ENCODE measurements around the gene RPS27A. TPM values are rescaled to one million over a fixed set of nuclear protein-coding genes. Genes with fewer than 3 reads are reported as not detected.
A peak's percentile ranks its signal among the peaks of the same experiment; 100 is the strongest.

Gene RPS27A
- total and polyA plus RNA-seq, 9 of the 15 experiments (the other 6 are each of a cell fraction or from before 2014, with no cell fraction given): 1,383 to 3,282 (median 2,242) TPM

GRCh38 chr2:55268907-55269644 lies 36.6 kb downstream of the RPS27A start, which contains the start of gene MTIF2 (continued):
- TF ChIP-seq GABPA (tag; conservative IDR thresholded peaks at IDR 0.05; ENCODE audit: low read depth) (peak; percentile 100), LCOR (CRISPR knock-in tag; IDR thresholded peaks at IDR 0.05) (peak; percentile 93), CHAMP1 (IDR thresholded peaks at IDR 0.05) (peak; percentile 64), CEBPG (CRISPR knock-in tag; IDR thresholded peaks at IDR 0.05) (no peak), CEBPG (tag; conservative IDR thresholded peaks at IDR 0.05 in 1 of 2, IDR thresholded peaks at IDR 0.05 in 1 of 2) (no peak), ZNF766 (CRISPR knock-in tag; conservative IDR thresholded peaks at IDR 0.05) (peak; percentile 97), KAT7 (CRISPR knock-in tag; IDR thresholded peaks at IDR 0.05; ENCODE audit: borderline replicate concordance) (peak; percentile 98), L3MBTL2 (IDR thresholded peaks at IDR 0.05) (peak; percentile 74), FOSL1 (tag; conservative IDR thresholded peaks at IDR 0.05) (peak; percentile 71), ZNF133 (CRISPR knock-in tag; IDR thresholded peaks at IDR 0.05) (no peak), NEUROD1 (IDR thresholded peaks at IDR 0.05; ENCODE audit: borderline replicate concordance, low read depth, low read length, partially characterized antibody) (peak; percentile 64), FOS (IDR thresholded peaks at IDR 0.05; ENCODE audit: extremely low read depth, insufficient read length) (no peak), HNRNPL (IDR thresholded peaks at IDR 0.05; ENCODE audit: low read depth, low read length) (no peak), MITF (IDR thresholded peaks at IDR 0.05) (no peak), CTBP1 (IDR thresholded peaks at IDR 0.05; ENCODE audit: borderline replicate concordance) (peak; percentile 83), HLTF (IDR thresholded peaks at IDR 0.05) (peak; percentile 92), SMARCB1 (IDR thresholded peaks at IDR 0.05; ENCODE audit: insufficient read length, low read depth) (no peak)
- TF ChIP-seq, protein P1, sequence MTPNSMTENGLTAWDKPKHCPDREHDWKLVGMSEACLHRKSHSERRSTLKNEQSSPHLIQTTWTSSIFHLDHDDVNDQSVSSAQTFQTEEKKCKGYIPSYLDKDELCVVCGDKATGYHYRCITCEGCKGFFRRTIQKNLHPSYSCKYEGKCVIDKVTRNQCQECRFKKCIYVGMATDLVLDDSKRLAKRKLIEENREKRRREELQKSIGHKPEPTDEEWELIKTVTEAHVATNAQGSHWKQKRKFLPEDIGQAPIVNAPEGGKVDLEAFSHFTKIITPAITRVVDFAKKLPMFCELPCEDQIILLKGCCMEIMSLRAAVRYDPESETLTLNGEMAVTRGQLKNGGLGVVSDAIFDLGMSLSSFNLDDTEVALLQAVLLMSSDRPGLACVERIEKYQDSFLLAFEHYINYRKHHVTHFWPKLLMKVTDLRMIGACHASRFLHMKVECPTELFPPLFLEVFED (CRISPR knock-in tag; conservative IDR thresholded peaks at IDR 0.05): peak; percentile 63; the same call in 1 of the 2 replicates
